ENCODE measurements around the gene MAT1A. TPM values are rescaled to one million over a fixed set of nuclear protein-coding genes. Genes with fewer than 3 reads are reported as not detected.

Gene MAT1A
- total RNA-seq, 1 experiment from 2014 or later: 1.5 TPM

GRCh38 chr10:80281292-80281691 lies 8.2 kb downstream of the MAT1A start:
- H3K27me3 ChIP-seq (ENCODE audit: control insufficient read depth, insufficient read depth, low read length): no peaks in the 10 kb centered on the region; the same call in 1 of the 2 replicates
- in situ Hi-C loops (cut with HindIII; ENCODE audit: low pct_unique_long_range_greater_than_20kb, low sequenced_read_pairs) (no loop called here), intact Hi-C loops (cut with micrococcal nuclease; ENCODE audit: unreplicated experiment) (no loop called here)
- no peak overlapping the region for H3K27ac ChIP-seq (ENCODE audit: low read length)
- ChIA-PET POLR2A (no interaction called here), CTCF (no interaction called here)
- no peak for ATAC-seq
- no peak for DNase-seq (ENCODE audit: low read depth, low spot score)
- BruUV-seq (replicated peaks): no TSS peak
- no peak overlapping the region for H3K4me3 ChIP-seq (ENCODE audit: low read depth in 2 of 2, low read length in 2 of 2)
- H3K4me1 ChIP-seq (ENCODE audit: control insufficient read depth, insufficient read depth, low read length): no peaks in the 10 kb centered on the region
- TF ChIP-seq REST (IDR thresholded peaks at IDR 0.05; ENCODE audit: insufficient read depth in 1 of 2, low read depth in 2 of 2, low read length in 1 of 2) (no peak), POLR2AphosphoS5 (IDR thresholded peaks at IDR 0.05; ENCODE audit: low read depth, low read length) (no peak), SIN3A (IDR thresholded peaks at IDR 0.05; ENCODE audit: borderline replicate concordance, insufficient read depth, low read depth, low read length) (no peak), CTCF (IDR thresholded peaks at IDR 0.05) (no peak), TCF7L2 (IDR thresholded peaks at IDR 0.05; ENCODE audit: low read depth, low read length) (no peak)
- H3K36me3 ChIP-seq (ENCODE audit: control insufficient read depth, insufficient read depth, low read length): no peaks in the 10 kb centered on the region
- no peaks in the 10 kb centered on the region for H3K9me3 ChIP-seq (ENCODE audit: control insufficient read depth, insufficient read depth, low read depth, low read length)

GRCh38 chr10:80280071-80280800 lies 9.2 kb downstream of the MAT1A start:
- POLR2A ChIA-PET: no interaction called here
- Histone ChIP-seq H3K27ac (ENCODE audit: low read length) (no peak overlapping the region), H3K4me1 (ENCODE audit: control insufficient read depth, insufficient read depth, low read length) (no peaks in the 10 kb centered on the region), H3K27me3 (ENCODE audit: control insufficient read depth, insufficient read depth, low read length) (no peaks in the 10 kb centered on the region; the same call in 1 of the 2 replicates), H3K9me3 (ENCODE audit: control insufficient read depth, insufficient read depth, low read depth, low read length) (no peaks in the 10 kb centered on the region), H3K36me3 (ENCODE audit: control insufficient read depth, insufficient read depth, low read length) (no peaks in the 10 kb centered on the region), H3K4me3 (ENCODE audit: low read depth in 2 of 2, low read length in 2 of 2) (no peak overlapping the region)
- ATAC-seq (no peak), DNase-seq (ENCODE audit: low read depth, low spot score) (no peak)
- in situ Hi-C loops (cut with HindIII; ENCODE audit: low pct_unique_long_range_greater_than_20kb, low sequenced_read_pairs): no loop called here
- CTCF ChIA-PET: no interaction called here
- TF ChIP-seq POLR2AphosphoS5 (IDR thresholded peaks at IDR 0.05; ENCODE audit: low read depth, low read length): no peak
- TF ChIP-seq REST (IDR thresholded peaks at IDR 0.05; ENCODE audit: insufficient read depth in 1 of 2, low read depth in 2 of 2, low read length in 1 of 2): no peak
- TF ChIP-seq SIN3A (IDR thresholded peaks at IDR 0.05; ENCODE audit: borderline replicate concordance, insufficient read depth, low read depth, low read length): no peak
- no peak for TF ChIP-seq CTCF (IDR thresholded peaks at IDR 0.05)
- TF ChIP-seq TCF7L2 (IDR thresholded peaks at IDR 0.05; ENCODE audit: low read depth, low read length): no peak
- no TSS peak for BruUV-seq (replicated peaks)
- intact Hi-C loops (cut with micrococcal nuclease; ENCODE audit: unreplicated experiment): no loop called here

Measured in Panc1 (cell line).